GM19328 (cell line): Measurements from ENCODE around the gene MPPE1.

Experiments
- ATAC-seq: cut with Tn5 transposase; IDR thresholded peaks from one replicate; pipeline ENCODE4 v1.9.1; 2021; ENCODE audit warnings: mild to moderate bottlenecking, moderate library complexity; ENCODE audit not compliant: unreplicated experiment

MPPE1 gene

GRCh38 chr18:11885278-11885947, 22.7 kb downstream of the MPPE1 start:
- no peak for ATAC-seq

GRCh38 chr18:11884396-11885030, 23.6 kb downstream of the MPPE1 start:
- no peak for ATAC-seq

DNA sequence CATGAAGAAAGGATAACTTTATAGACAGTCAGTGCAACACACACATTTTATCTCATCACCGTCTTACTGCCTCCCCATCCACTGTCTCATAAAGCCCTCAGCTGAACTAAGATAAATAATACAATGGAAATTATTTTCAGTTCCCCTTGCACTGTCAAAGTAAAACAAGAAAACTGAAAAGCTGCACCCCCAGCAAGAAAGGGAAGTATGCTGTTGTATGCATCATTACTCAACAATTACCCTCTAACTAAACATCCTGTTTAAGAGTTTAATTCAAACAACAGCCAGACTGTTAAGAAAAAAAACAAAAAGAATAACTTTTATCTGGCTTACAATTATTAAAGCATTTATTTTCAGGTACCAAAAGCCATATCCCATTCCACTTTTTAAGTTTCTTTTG, 25.0 kb downstream of the MPPE1 start:
- peak; percentile 60 for ATAC-seq

DNA sequence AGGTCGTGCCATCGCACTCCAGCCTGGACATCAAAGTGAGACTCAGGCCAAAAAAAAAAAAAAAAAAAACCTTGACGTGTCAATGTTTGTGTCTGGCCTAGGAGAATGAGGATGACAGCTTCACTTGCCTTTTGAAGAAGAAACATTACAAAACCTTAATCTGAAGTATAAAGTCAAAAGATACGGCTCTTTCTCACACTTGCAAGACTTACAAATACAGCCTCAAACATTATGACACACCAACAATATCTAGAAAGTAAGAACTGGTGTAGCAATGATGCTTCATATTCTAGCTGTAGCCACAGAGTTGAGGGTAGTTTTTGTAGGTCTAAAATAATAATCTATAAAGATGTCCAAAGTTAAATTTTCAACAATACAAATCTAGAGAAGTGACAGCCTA, 25.5 kb downstream of the MPPE1 start:
- no peak for ATAC-seq

GRCh38 chr18:11880586-11881304, 27.4 kb downstream of the MPPE1 start:
- no peak for ATAC-seq

GRCh38 chr18:11877497-11878135, 30.5 kb downstream of the MPPE1 start:
- ATAC-seq = no peak

DNA sequence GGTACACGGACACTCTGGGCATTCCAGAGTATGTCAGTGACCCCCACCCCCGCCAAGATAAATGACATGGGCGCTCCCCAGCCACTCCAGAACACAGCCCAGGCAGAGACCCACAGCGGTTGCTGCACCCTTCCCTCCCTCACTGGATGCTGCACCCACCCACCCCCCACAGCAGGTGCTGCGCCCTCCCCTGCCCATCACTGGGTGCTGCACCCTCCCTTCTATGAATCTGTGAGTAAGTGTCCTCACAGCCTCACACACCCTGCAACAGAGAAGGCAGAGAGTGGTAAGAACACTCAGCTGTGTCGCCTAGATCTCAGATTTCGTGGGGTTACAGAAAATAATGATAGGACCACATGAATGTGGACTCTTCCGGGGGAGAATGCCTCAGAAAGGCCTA, 33.4 kb downstream of the MPPE1 start:
- ATAC-seq = no peak

DNA sequence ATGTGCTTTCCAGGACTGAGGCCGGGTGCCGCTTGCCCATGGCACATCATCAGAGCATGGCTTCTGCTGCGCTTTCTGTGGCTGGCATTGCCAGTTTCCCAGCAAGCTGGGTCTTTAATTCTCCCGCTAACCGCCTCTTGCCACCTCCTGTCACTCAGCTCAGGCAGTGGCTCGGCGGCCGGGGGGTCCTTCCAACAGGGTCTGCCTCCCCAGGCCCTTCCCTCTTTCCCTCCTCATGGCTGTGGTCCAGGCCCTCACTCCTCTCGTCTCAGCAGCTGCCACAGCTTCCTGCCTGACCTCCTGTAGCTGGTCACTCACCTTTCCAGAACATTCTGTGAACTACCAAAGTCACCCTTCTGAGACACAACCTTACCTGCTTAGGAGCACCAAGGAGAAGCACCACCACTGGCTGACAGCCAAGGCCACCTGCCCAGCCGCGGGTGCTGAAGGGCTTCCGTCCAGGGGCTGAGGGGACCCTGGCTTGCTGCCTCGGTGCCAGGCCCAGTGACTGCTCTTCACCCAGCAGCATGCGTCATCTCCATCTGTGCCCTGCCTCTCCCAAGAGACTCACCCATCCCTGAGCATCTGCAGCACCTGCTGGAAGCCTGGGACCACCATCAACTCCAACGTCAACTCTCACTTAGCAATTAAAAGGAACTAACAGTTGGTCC, 34.3 kb downstream of the MPPE1 start:
- no peak for ATAC-seq

DNA sequence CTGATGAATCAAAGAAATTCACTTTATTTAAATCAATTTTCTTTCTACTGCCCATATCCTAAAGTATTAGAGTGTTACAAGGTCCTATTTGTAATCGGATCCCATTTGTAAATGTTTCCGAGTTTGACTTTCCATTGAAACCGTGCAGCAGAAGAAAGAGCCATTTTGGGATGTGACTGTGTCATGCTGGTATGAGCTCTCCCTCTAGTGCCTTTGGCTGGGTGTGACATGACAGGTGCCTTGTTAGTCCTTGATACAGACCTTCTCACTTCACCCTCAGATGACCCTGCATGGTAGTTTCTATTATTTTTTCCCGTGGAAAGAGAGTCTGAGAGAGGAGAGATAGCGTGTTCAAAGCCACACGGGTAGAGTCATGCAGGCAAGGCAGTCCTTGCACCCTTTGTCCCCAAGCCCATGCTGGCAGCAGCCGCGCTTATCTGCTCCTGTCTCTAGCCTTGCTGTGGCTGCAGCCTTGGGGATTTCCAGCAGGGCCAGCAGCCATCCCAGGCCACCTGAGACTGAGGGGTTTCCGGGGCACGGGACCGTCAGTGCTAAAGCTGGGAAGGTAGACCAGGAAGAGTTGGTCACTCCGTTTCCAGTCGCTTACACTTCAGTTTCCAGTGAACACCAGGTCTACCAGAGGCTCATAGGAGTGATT, 35.5 kb downstream of the MPPE1 start:
- no peak for ATAC-seq

GRCh38 chr18:11871501-11871900, 36.6 kb downstream of the MPPE1 start:
- ATAC-seq = no peak

GRCh38 chr18:11868230-11868629, 39.9 kb downstream of the MPPE1 start:
- ATAC-seq = no peak

DNA sequence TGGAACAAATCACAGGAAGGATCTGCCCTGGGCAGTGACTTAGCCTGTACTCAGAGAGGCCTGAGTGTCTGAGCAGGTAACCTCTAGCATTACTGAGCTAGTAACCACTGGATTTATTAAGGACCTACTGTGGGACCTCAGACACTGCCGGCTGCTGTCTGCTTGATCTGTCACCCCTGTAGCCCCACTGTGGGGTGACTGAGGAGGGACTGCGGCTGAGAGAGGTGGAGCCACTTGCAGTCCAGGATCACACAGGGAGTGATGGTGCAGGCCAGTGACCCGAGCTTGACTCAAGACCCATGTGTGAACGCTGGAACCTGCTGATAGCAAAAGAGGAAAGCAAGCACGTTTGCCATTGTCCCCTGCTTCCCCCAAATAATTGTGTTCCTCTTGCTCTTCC, 41.4 kb downstream of the MPPE1 start:
- no peak for ATAC-seq

- ATAC-seq = no peak
These were observed 41.8 kb downstream of the MPPE1 start for GRCh38 chr18:11866329-11866728.

GRCh38 chr18:11865071-11865470, 43.0 kb downstream of the MPPE1 start:
- no peak for ATAC-seq

- no peak for ATAC-seq
These were observed 43.6 kb downstream of the MPPE1 start for GRCh38 chr18:11864471-11864870.

- ATAC-seq = no peak
These were observed 45.5 kb downstream of the MPPE1 start for GRCh38 chr18:11862468-11863137.

- no peak for ATAC-seq
These were observed 46.4 kb downstream of the MPPE1 start for GRCh38 chr18:11861583-11862288.

DNA sequence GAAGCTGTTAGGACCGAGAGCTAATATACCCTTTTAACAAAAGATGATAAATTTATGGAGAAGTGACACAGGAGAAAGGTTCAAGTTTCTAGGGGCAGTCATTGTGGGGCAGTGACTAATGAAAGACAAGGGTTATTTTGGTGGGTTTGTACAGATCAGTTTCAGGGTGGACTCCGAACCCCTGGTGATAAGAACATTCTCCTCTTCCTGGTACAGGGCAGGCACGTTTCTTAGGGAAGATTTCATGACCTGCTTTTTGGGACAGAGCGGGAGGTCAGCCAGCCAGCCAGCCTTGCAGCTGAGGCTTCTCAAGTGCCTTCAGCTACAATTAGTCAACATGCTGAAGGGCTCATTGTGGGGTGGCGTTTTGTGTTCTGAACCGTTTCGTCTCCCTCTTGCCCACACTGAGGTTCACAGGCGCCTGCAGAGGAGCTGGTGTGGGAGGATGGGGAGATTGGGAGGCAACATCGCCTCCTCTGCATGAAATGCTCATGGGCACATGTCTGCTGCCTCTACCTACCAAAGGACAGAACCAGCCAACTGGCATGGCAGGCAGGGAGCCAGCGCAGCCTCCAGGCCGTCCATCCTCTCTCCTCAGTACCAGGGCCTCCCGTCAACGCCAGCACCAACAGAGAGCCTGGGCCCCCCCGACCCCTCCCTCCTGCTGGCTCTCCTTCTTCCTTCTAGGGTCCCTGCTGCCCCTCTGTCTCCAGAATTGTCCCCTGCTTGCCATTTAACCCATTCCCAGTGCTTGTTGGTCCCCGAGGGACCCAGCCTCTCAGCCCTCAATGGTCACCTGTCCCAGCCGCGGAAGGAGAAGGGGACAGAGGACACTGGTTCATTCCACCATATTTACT, 47.3 kb downstream of the MPPE1 start:
- ATAC-seq = no peak
